ENCODE results near the gene DFFA. TPM values are rescaled to one million over a fixed set of nuclear protein-coding genes. Genes with fewer than 3 reads are reported as not detected.
A peak's percentile ranks its signal among the peaks of the same experiment; 100 is the strongest.

Gene DFFA, protein sequence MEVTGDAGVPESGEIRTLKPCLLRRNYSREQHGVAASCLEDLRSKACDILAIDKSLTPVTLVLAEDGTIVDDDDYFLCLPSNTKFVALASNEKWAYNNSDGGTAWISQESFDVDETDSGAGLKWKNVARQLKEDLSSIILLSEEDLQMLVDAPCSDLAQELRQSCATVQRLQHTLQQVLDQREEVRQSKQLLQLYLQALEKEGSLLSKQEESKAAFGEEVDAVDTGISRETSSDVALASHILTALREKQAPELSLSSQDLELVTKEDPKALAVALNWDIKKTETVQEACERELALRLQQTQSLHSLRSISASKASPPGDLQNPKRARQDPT
- total RNA-seq (2014; rRNA removed): 46.7 and 52.0 TPM in 2 replicates
- Bru-seq, nascent RNA: percentile 79 among the genes with signal in this experiment
- percentile 95 among the genes with signal in this experiment for BruChase-seq, experiment 1, labeled RNA remaining after a 6-hour chase
- BruChase-seq, experiment 2, labeled RNA remaining after a 2-hour chase: percentile 87 among the genes with signal in this experiment
- long read RNA-seq, full-length matches to known transcripts: 91 of 132 reads
- long read RNA-seq, partial matches to known transcripts: 3 of 132 reads
- long read RNA-seq, other reads (novel, unspliced or antisense): 38 of 132 reads

DNA sequence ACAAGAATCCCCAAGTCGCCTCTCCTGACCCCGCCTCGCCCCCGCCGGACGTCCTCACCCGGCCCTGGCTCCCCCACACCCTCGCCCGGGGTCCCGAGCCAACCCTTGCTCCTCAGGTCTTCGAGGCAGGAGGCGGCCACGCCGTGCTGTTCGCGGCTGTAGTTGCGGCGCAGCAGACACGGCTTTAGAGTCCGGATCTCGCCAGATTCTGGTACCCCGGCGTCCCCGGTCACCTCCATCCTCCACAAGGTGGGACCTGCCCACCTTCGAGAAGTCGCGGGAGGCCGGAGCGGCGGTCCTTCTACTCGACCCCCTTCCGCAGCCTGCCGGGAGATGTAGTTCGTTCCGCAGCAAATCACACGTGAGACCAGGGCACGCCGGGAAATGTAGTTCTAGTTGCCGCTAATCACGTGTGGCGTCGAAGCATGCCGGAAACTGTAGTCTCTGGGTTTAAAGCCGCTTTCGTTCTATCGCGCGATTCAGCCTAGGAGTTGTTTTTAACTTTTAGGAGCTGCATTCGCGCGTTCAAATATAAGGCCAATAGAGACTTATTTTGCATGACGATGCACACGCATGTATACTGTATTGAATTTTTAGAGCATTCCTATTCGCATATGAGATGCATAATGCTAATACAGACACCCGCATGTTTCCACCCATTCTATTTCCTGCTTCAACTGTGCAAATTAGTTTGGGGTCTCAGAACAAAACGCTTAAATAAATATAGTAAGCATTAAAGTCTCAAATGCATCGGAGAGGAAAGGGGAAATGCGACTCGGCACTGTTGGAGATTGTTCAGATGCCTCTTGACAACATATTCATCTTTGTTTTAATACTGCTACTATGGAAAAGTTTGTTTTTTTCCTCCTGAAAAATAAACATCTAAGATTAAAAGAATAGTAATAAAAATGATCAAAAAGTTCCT, at the start of gene DFFA:
Gene DFFA, minus strand, starts transcription at position 310 of the 925 bp plus-strand sequence. Its CDS starts 71 bp downstream, at position 239.
- H3K27me3 ChIP-seq (ENCODE audit: low read length): no peaks in the 10 kb centered on the region
- BruUV-seq (replicated peaks): no TSS peak
- H3F3A ChIP-seq (ENCODE audit: low read length, unreplicated experiment): no peaks in the 10 kb centered on the region
- CTCF ChIA-PET: no interaction called here
- peak within 1 kb of the TSS; percentile 95 for H2AFZ ChIP-seq (ENCODE audit: low read length)
- H3K9me3 ChIP-seq (ENCODE audit: low read length): no peaks in the 10 kb centered on the region
- peaks cover 44% of the 10 kb centered on the region for H3K79me2 ChIP-seq (ENCODE audit: low read length)
- H3K9me2 ChIP-seq (replicated peaks; ENCODE audit: low read length): no peaks in the 10 kb centered on the region
- H3K27ac ChIP-seq (ENCODE audit: low read length): peak within 1 kb of the TSS; percentile 7; the same call in 1 of the 2 replicates
- H3K36me3 ChIP-seq (ENCODE audit: low read depth, low read length): peaks cover 5% of the 10 kb centered on the region
- H4K20me1 ChIP-seq (ENCODE audit: low read length): no peaks in the 10 kb centered on the region
- peak within 1 kb of the TSS; percentile 92 for H3K4me3 ChIP-seq (ENCODE audit: low read length)
- TF ChIP-seq EZH2 (IDR thresholded peaks at IDR 0.05; ENCODE audit: low read length, unreplicated experiment) (no peak), EZH2phosphoT487 (IDR thresholded peaks at IDR 0.05; ENCODE audit: borderline replicate concordance, low read length) (no peak)
- TF ChIP-seq, protein P1, sequence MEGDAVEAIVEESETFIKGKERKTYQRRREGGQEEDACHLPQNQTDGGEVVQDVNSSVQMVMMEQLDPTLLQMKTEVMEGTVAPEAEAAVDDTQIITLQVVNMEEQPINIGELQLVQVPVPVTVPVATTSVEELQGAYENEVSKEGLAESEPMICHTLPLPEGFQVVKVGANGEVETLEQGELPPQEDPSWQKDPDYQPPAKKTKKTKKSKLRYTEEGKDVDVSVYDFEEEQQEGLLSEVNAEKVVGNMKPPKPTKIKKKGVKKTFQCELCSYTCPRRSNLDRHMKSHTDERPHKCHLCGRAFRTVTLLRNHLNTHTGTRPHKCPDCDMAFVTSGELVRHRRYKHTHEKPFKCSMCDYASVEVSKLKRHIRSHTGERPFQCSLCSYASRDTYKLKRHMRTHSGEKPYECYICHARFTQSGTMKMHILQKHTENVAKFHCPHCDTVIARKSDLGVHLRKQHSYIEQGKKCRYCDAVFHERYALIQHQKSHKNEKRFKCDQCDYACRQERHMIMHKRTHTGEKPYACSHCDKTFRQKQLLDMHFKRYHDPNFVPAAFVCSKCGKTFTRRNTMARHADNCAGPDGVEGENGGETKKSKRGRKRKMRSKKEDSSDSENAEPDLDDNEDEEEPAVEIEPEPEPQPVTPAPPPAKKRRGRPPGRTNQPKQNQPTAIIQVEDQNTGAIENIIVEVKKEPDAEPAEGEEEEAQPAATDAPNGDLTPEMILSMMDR (conservative IDR thresholded peaks at IDR 0.05; ENCODE audit: low read depth, low read length): no peak
- ATAC-seq (peak; percentile 71), DNase-seq (peak; percentile 95)
- H3K9ac ChIP-seq (ENCODE audit: low read length): peak within 1 kb of the TSS; percentile 81
- peak within 1 kb of the TSS; percentile 94 for H3K4me2 ChIP-seq (ENCODE audit: low read length)
- H3K4me1 ChIP-seq (ENCODE audit: insufficient read depth, low read length): peaks cover 24% of the 10 kb centered on the region
- POLR2A ChIA-PET (ENCODE audit: unreplicated experiment): no interaction called here
- intact Hi-C loops (cut with micrococcal nuclease): loop anchor here (1.0 kb wide), 1 partner anchor 42 kb away; the partner anchor contains the start of gene CENPS

DNA sequence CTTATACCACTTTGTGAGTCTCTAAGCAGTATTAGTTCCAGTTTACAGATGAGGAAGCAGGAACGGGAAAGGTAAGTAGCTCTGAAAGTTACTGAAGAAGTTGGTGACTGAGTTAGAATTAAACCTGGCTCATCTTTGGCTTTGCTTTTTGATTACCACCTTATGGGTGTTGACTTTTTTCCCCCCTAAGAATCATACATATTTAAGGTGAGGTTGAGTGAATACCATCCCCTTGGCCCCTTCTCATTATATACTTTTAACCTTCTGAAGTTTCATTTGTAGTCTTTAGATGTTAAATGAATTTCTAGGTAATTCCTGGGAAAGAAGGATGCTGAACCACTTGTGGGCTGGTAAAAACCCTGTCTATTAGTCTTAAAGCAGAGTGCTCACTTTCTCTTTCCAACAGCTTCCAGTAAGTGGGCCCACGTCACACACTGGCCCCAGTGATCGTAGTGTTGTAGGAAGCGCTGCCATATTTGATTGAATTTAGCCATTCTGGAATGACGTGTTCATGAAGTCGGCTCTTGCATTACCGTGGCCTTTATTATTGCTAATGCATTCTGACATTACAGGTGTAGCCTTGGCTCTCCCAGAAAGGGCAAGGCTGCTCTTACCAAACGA, 49.3 kb upstream of the DFFA start:
- Histone ChIP-seq H3K36me3 (ENCODE audit: low read depth, low read length) (0 out of 2 replicates have a peak, but pooled peaks cover 6% of the 10 kb centered on the region), H3K27me3 (ENCODE audit: low read length) (no peaks in the 10 kb centered on the region), H2AFZ (ENCODE audit: low read length) (no peak overlapping the region), H3F3A (ENCODE audit: low read length, unreplicated experiment) (no peaks in the 10 kb centered on the region), H3K9ac (ENCODE audit: low read length) (no peak overlapping the region), H3K4me1 (ENCODE audit: insufficient read depth, low read length) (peaks cover 9% of the 10 kb centered on the region; the same call in 1 of the 2 replicates), H3K79me2 (ENCODE audit: low read length) (peaks cover 57% of the 10 kb centered on the region), H4K20me1 (ENCODE audit: low read length) (no peaks in the 10 kb centered on the region), H3K4me2 (ENCODE audit: low read length) (no peak overlapping the region), H3K4me3 (ENCODE audit: low read length) (no peak overlapping the region), H3K9me2 (replicated peaks; ENCODE audit: low read length) (no peaks in the 10 kb centered on the region), H3K27ac (ENCODE audit: low read length) (no peak overlapping the region), H3K9me3 (ENCODE audit: low read length) (no peaks in the 10 kb centered on the region)
- POLR2A ChIA-PET (ENCODE audit: unreplicated experiment): interaction anchor here (0.5 kb wide), 1 partner anchor 77 kb away, joined by 3 read pairs; no protein-coding TSS in a partner anchor
- DNase-seq: no peak
- ATAC-seq: no peak
- intact Hi-C loops (cut with micrococcal nuclease): no loop called here
- TF ChIP-seq, protein P1 (conservative IDR thresholded peaks at IDR 0.05; ENCODE audit: low read depth, low read length): no peak
- no peak for TF ChIP-seq EZH2 (IDR thresholded peaks at IDR 0.05; ENCODE audit: low read length, unreplicated experiment)
- no peak for TF ChIP-seq EZH2phosphoT487 (IDR thresholded peaks at IDR 0.05; ENCODE audit: borderline replicate concordance, low read length)
- CTCF ChIA-PET: no interaction called here
- BruUV-seq (replicated peaks): no TSS peak
